ENCODE results near the gene DNALI1.

- TF ChIP-seq POLR2A (IDR thresholded peaks at IDR 0.05), result no peak
- no peak for TF ChIP-seq CTCF (IDR thresholded peaks at IDR 0.05)
Measured at GRCh38 chr1:37614105-37614504, 57.4 kb downstream of the DNALI1 start.

Measured in uterus (tissue), 2 donors.